ENCODE results near the gene PRKACA.

DNA sequence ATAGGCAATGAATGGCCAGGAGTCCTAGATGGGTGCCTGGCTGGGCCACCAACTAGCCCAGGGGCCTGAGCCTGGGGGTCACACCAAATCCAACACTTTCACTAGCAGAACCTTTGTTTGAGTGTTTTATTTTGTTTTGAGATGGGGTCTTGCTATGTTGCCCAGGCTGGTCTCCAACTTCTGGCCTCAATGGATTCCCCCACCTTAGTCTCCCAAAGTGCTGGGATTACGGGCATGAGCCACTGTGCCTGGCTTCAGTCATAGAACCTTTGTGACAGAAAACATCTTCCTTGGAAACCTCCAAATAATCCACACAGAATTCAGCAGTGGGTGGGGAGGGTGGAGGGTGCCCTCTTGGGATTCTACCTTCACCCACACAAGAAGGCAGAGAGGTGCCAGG is 6.1 kb downstream of the PRKACA start:
- TF ChIP-seq POLR2AphosphoS5 (IDR thresholded peaks at IDR 0.05; ENCODE audit: low read length) (no peak), SUZ12 (IDR thresholded peaks at IDR 0.05; ENCODE audit: unreplicated experiment) (no peak), FOXM1 (IDR thresholded peaks at IDR 0.05; ENCODE audit: low read depth, low read length) (no peak)
- TF ChIP-seq, protein P1, sequence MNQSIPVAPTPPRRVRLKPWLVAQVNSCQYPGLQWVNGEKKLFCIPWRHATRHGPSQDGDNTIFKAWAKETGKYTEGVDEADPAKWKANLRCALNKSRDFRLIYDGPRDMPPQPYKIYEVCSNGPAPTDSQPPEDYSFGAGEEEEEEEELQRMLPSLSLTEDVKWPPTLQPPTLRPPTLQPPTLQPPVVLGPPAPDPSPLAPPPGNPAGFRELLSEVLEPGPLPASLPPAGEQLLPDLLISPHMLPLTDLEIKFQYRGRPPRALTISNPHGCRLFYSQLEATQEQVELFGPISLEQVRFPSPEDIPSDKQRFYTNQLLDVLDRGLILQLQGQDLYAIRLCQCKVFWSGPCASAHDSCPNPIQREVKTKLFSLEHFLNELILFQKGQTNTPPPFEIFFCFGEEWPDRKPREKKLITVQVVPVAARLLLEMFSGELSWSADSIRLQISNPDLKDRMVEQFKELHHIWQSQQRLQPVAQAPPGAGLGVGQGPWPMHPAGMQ (IDR thresholded peaks at IDR 0.05; ENCODE audit: borderline replicate concordance) = no peak
- TF ChIP-seq, protein P2, sequence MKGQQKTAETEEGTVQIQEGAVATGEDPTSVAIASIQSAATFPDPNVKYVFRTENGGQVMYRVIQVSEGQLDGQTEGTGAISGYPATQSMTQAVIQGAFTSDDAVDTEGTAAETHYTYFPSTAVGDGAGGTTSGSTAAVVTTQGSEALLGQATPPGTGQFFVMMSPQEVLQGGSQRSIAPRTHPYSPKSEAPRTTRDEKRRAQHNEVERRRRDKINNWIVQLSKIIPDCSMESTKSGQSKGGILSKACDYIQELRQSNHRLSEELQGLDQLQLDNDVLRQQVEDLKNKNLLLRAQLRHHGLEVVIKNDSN (IDR thresholded peaks at IDR 0.05; ENCODE audit: borderline replicate concordance, extremely low read length, insufficient read depth, low read depth, low read length) = no peak

All from GM12878 (cell line).